ENCODE results near the gene FAM186B.

DNA sequence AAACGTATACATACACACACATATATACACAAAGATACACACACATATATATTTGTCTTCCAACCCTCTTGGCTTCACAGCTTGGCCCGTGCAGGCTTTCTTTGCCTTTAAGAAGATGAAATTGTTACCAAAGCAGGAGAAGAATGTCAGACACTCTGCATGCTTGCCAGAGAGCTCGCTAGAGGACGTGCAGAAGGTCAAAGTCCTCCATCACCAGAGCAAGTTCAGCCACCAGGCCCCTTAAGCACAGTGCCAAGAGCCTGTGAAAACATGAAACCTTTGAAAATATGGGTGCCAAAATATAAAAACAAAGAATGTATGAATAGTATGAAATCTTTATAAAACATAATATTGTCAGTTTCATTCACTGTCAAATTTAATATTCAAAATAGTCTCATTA, 22.6 kb downstream of the FAM186B start:
- TF ChIP-seq, protein P1, sequence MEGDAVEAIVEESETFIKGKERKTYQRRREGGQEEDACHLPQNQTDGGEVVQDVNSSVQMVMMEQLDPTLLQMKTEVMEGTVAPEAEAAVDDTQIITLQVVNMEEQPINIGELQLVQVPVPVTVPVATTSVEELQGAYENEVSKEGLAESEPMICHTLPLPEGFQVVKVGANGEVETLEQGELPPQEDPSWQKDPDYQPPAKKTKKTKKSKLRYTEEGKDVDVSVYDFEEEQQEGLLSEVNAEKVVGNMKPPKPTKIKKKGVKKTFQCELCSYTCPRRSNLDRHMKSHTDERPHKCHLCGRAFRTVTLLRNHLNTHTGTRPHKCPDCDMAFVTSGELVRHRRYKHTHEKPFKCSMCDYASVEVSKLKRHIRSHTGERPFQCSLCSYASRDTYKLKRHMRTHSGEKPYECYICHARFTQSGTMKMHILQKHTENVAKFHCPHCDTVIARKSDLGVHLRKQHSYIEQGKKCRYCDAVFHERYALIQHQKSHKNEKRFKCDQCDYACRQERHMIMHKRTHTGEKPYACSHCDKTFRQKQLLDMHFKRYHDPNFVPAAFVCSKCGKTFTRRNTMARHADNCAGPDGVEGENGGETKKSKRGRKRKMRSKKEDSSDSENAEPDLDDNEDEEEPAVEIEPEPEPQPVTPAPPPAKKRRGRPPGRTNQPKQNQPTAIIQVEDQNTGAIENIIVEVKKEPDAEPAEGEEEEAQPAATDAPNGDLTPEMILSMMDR (IDR thresholded peaks at IDR 0.05 in 4 of 5, conservative IDR thresholded peaks at IDR 0.05 in 1 of 5): no peak
- TF ChIP-seq POLR2A (IDR thresholded peaks at IDR 0.05): no peak

Data from gastrocnemius medialis (tissue), 4 donors.